K562 (cell line): ENCODE measurements around the gene RPL7A. TPM values are rescaled to one million over a fixed set of nuclear protein-coding genes. Genes with fewer than 3 reads are reported as not detected.
A peak's percentile ranks its signal among the peaks of the same experiment; 100 is the strongest.

ENCODE experiments used
- ATAC-seq: fragments of 200-7000 bp; cut with Tn5 transposase; 3 replicates; pipeline ENCODE4 v1.9.1; 2020; ENCODE audit warnings: moderate library complexity
- BruUV-seq: library from RNA; stranded (reverse); fragments of 400-500 nt; replicated peaks from 2 replicates; lab custom pipeline; 2021; lab: Mats Ljungman, UMichigan
- CTCF ChIA-PET: fragments of 300-600 bp; formaldehyde crosslinking; extraction: SDS; loops from one replicate; lab custom pipeline; 2021; ENCODE audit warnings: low intra/inter-chr PET ratio; lab: Yijun Ruan, JAX
- POLR2A ChIA-PET: fragments of 300-600, 350-650 bp; sonication (Branson Sonifier 250); formaldehyde crosslinking; extraction: SDS; loops from one replicate; lab custom pipeline; 2021; ENCODE audit warnings: antibody characterized with exemption, inconsistent platforms; lab: Yijun Ruan, JAX
- DNase-seq, 4 experiments: peaks; one replicate each; pipeline versions ENCODE4 v3.0.0 to v3.0.0-alpha.2; 2011 to 2018; ENCODE audit warnings: low spot score in 3 of 4, mixed read lengths in 3 of 4; ENCODE audit errors: extremely low read depth in 1 of 4
- FAIRE-seq: peaks from 2 replicates; lab custom pipeline; 2011; peaks lifted over from hg19 to GRCh38; lab: Jason Lieb, UNC
- H2AFZ ChIP-seq: 2 replicates; pipeline ENCODE4 v1.6.0; 2011; ENCODE audit warnings: low read depth, low read length, control low read depth, inconsistent platforms
- H3K27ac ChIP-seq: fragments of 200-600 bp; 3 replicates; pipeline ENCODE4 v1.8.0; 2011; ENCODE audit warnings: low read depth, mild to moderate bottlenecking, control low read depth, inconsistent platforms, low read length, moderate library complexity, mixed read lengths; ENCODE audit errors: extremely low read depth
- H3K27me3 ChIP-seq, 2 experiments: fragments of 300-600 bp in 1 of 2; 2 replicates in 1 of 2; 3 replicates in 1 of 2; pipeline versions ENCODE4 v1.6.0 to v1.8.0; 2011; ENCODE audit warnings: inconsistent platforms in 2 of 2, low read length in 2 of 2, mild to moderate bottlenecking in 1 of 2, mixed read lengths in 1 of 2, moderate library complexity in 1 of 2; ENCODE audit not compliant: control insufficient read depth in 2 of 2, insufficient read depth in 2 of 2
- H3K36me3 ChIP-seq: fragments of 300-600 bp; 3 replicates; pipeline ENCODE4 v1.8.0; 2011; ENCODE audit warnings: mild to moderate bottlenecking, low read length, inconsistent platforms; ENCODE audit not compliant: control insufficient read depth, insufficient read depth
- H3K4me1 ChIP-seq, 2 experiments: fragments of 200-600 bp in 1 of 2; replicated peaks in 1 of 2; 2 replicates in 1 of 2; 3 replicates in 1 of 2; pipeline versions ENCODE4 v1.5.1 to v1.8.0; 2011; ENCODE audit warnings: inconsistent platforms in 2 of 2, low read length in 2 of 2, mild to moderate bottlenecking in 1 of 2, mixed read lengths in 1 of 2, moderate library complexity in 1 of 2; ENCODE audit not compliant: control insufficient read depth in 2 of 2, insufficient read depth in 2 of 2
- H3K4me2 ChIP-seq: 2 replicates; pipeline ENCODE4 v1.6.1; 2011; ENCODE audit warnings: low read length, control low read depth, inconsistent platforms, mixed read lengths; ENCODE audit not compliant: insufficient read depth
- H3K4me3 ChIP-seq: fragments of 200-600 bp; sonication (generic), shearing (Covaris generic); 2 replicates; pipeline ENCODE4 v1.5.1; 2016; ENCODE audit warnings: control low read depth, inconsistent platforms
- H3K79me2 ChIP-seq: fragments of 200-600 bp; 3 replicates; pipeline ENCODE4 v1.8.0; 2011; ENCODE audit warnings: low read length, inconsistent platforms; ENCODE audit not compliant: control insufficient read depth, insufficient read depth
- H3K9ac ChIP-seq, 2 experiments: 2 replicates each; pipeline versions ENCODE4 v1.6.0 to v1.6.1; 2011; ENCODE audit warnings: low read depth in 2 of 2, low read length in 2 of 2, control low read depth in 1 of 2, inconsistent platforms in 1 of 2, mild to moderate bottlenecking in 1 of 2, mixed read lengths in 1 of 2; ENCODE audit not compliant: insufficient read depth in 1 of 2
- H3K9me1 ChIP-seq: one replicate; pipeline ENCODE4 v1.6.0; 2011; ENCODE audit warnings: inconsistent platforms, mild to moderate bottlenecking, low read length, moderate library complexity; ENCODE audit not compliant: control insufficient read depth, insufficient read depth
- H3K9me3 ChIP-seq: replicated peaks from 2 replicates; pipeline ENCODE4 v1.5.1; 2011; ENCODE audit warnings: low read depth, low read length, inconsistent platforms; ENCODE audit not compliant: control insufficient read depth, insufficient read depth
- H4K20me1 ChIP-seq: replicated peaks from 2 replicates; pipeline ENCODE4 v1.6.1; 2011; ENCODE audit warnings: low read length, inconsistent platforms, mixed read lengths; ENCODE audit not compliant: control insufficient read depth, insufficient read depth
- ETV5 ChIP-seq: sonication (generic); formaldehyde crosslinking; IDR thresholded peaks from 2 replicates; pipeline ENCODE4 v1.4.0; 2020; ENCODE audit warnings: low read depth, mild to moderate bottlenecking, missing genetic modification reagents
- GABPB2 ChIP-seq: fragments of 250-450 bp; sonication (Bioruptor Pico); conservative IDR thresholded peaks from 2 replicates; pipeline ENCODE4 v1.5.1; 2021; ENCODE audit warnings: mild to moderate bottlenecking
- GATAD2A ChIP-seq: fragments of 450-650 bp; IDR thresholded peaks from 2 replicates; pipeline ENCODE4 v1.6.1; 2017
- MYNN ChIP-seq, 2 experiments: sonication (generic); formaldehyde crosslinking in 1 of 2; IDR thresholded peaks; 2 replicates each; pipeline versions ENCODE4 v1.5.0 to v1.6.1; 2016 to 2020; ENCODE audit warnings: antibody characterized with exemption in 1 of 2, missing genetic modification reagents in 1 of 2
- NONO ChIP-seq, 2 experiments: fragments of 200-400 bp in 1 of 2; fragments of 450-650 bp in 1 of 2; formaldehyde crosslinking in 1 of 2; IDR thresholded peaks; 2 replicates each; pipeline ENCODE4 v1.6.1; 2017; ENCODE audit warnings: low read depth in 2 of 2, mild to moderate bottlenecking in 2 of 2, moderate library complexity in 2 of 2, low read length in 1 of 2
- POLR2B ChIP-seq: fragments of 450-650 bp; IDR thresholded peaks from 2 replicates; pipeline ENCODE4 v1.6.1; 2018; ENCODE audit warnings: low read depth; ENCODE audit not compliant: partially characterized antibody
- RBM17 ChIP-seq: fragments of 200-400 bp; formaldehyde crosslinking; IDR thresholded peaks from 2 replicates; pipeline ENCODE4 v1.6.1; 2017; ENCODE audit warnings: low read depth, mild to moderate bottlenecking, low read length, borderline replicate concordance
- SMARCC2 ChIP-seq: fragments of 450-650 bp; IDR thresholded peaks from 2 replicates; pipeline ENCODE4 v1.6.1; 2017; ENCODE audit warnings: antibody characterized with exemption, moderate library complexity, mild to moderate bottlenecking, low read depth
- STAT5B ChIP-seq: fragments of 250-450 bp; sonication (Bioruptor Pico); IDR thresholded peaks from 2 replicates; pipeline ENCODE4 v1.8.0; 2021; ENCODE audit warnings: mild to moderate bottlenecking, inconsistent platforms
- WGBS: fragments of 100-300 bp; shearing (Covaris generic); methylation state at CpG from one replicate; pipeline ENCODE4 v1.1.6; 2016; ENCODE audit warnings: low coverage, mixed read lengths; ENCODE audit not compliant: insufficient coverage; ENCODE audit errors: missing lambda C conversion rate; 5-methylcytosine and 5-hydroxymethylcytosine counted together
- in situ Hi-C: fragments of 300-500 bp; cut with MboI; formaldehyde crosslinking; loops from 4 replicates; pipeline ENCODE4 v1.15.0; 2018; ENCODE audit warnings: inconsistent platforms, mixed read lengths
- intact Hi-C: fragments of 100-400 bp; cut with micrococcal nuclease; formaldehyde crosslinking; loops from 2 replicates; pipeline ENCODE4 v1.14.2; 2022
- polyA plus RNA-seq, 8 experiments: library from polyadenylated mRNA; depleted of rRNA in 4 of 8; stranded (reverse) in 5 of 8; unstranded in 3 of 8; fragments of >200 nt; fragmentation: Nextera tagmentation in 2 of 8; fragmentation: Illumina TruSeq in 1 of 8; extraction: Ambion mirVana in 2 of 8; extraction: Trizol in 1 of 8; gene quantifications; 2 replicates each; pipeline versions ENCODE4 v1.2.1 to v1.2.3, GENCODE V29; 2011 to 2014; ENCODE audit warnings: inconsistent platforms in 1 of 8, missing spikeins in 1 of 8
- total RNA-seq, 7 experiments: library from RNA; depleted of rRNA in 6 of 7; stranded (reverse); fragments of >200 nt in 6 of 7; fragmentation: Illumina TruSeq in 2 of 7; extraction: Trizol in 2 of 7; gene quantifications; 2 replicates each; pipeline versions ENCODE4 v1.2.1 to v1.2.3, GENCODE V29; 2011 to 2021; ENCODE audit warnings: low replicate concordance in 1 of 7
- TF ChIP-seq, protein P1 (sequence below), 2 experiments: IDR thresholded peaks in 1 of 2; conservative IDR thresholded peaks in 1 of 2; 2 replicates each; pipeline ENCODE4 v1.6.1; 2016; ENCODE audit warnings: low read depth in 2 of 2, mild to moderate bottlenecking in 1 of 2, missing compliant biosample characterization in 1 of 2, missing genetic modification characterization in 1 of 2, moderate library complexity in 1 of 2
- TF ChIP-seq, protein P2 (sequence below): fragments of 250-450 bp; sonication (Bioruptor Pico); IDR thresholded peaks from 2 replicates; pipeline ENCODE4 v1.8.0; 2021; ENCODE audit warnings: moderate library complexity, mild to moderate bottlenecking, inconsistent platforms
- TF ChIP-seq, protein P3 (sequence below), 3 experiments: fragments of 200-800 bp in 1 of 3; fragments of 250-450 bp in 1 of 3; fragments of 450-650 bp in 1 of 3; sonication (Bioruptor Pico) in 1 of 3; sonication (Bioruptor generic) in 1 of 3; formaldehyde crosslinking in 1 of 3; IDR thresholded peaks; 2 replicates each; pipeline versions ENCODE4 v1.6.1 to v1.8.0; 2016 to 2022; ENCODE audit warnings: mild to moderate bottlenecking in 2 of 3, missing genetic modification characterization in 2 of 3, missing compliant biosample characterization in 1 of 3, moderate library complexity in 1 of 3

The RPL7A gene
- total and polyA plus RNA-seq, 9 of the 15 experiments (the other 6 are each of a cell fraction or from before 2014, with no cell fraction given) = 1,935 to 3,760 (median 2,652) TPM

DNA sequence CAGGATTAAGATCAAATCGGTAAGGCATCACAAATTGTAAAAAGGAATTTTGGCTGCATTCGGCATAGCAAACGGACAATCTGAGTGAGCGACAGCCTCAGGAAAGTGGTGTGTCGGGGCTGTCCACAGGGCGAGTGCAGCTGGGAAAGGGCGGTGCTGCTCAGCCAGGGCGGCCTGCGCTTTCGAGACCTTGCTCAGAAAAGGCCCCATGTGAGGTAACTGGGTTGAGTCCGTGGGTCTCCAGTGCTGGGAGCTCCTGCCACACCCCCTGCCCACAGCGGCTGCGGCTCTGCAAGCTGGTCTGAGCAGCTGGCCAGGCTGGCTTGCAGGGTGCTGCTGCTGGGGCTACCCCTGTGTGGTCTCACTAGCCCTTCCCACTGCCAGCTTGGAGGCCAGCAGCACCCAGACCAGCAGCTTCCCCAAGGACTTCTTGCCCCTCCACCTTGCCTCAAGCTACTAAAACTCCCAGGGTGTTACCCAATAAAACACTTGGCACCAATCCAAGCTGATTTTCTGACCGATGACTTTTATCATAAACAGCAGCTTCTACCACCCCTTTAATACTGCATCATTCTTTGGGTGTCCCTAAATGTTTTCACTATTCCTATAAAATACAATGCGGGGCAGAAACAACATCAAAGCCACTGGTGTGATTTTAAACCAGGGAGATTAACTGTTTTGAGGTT, 14.5 kb downstream of the RPL7A start:
- intact Hi-C loops (no loop called here), in situ Hi-C loops (no loop called here)
- Histone ChIP-seq H3K4me3 (no peak overlapping the region), H4K20me1 (peaks cover 46% of the 10 kb centered on the region), H3K4me2 (no peak overlapping the region), H3K79me2 (peaks cover 23% of the 10 kb centered on the region), H2AFZ (no peak overlapping the region), H3K4me1 (peaks cover 9 to 37% of the 10 kb centered on the region in 2 experiments; a peak in 4 of 5 replicates), H3K9me3 (no peaks in the 10 kb centered on the region), H3K9ac (0 out of 4 replicates have a peak overlapping the region, but pooled peaks of 1 of the 2 experiments have one; percentile 6), H3K36me3 (peaks cover 97% of the 10 kb centered on the region), H3K27me3 (no peaks in the 10 kb centered on the region), H3K27ac (no peak overlapping the region), H3K9me1 (no peaks in the 10 kb centered on the region)
- TSS peak; percentile 41 for BruUV-seq
- FAIRE-seq (no peak), ATAC-seq (peak; percentile 6; the same call in 2 of the 3 replicates), DNase-seq (no peak)
- ChIA-PET POLR2A (interaction anchor here (0.7 to 6.3 kb wide), 7 partner anchors 9 to 244 kb away, joined by 3 to 81 read pairs (median 4); partner anchors contain the start of genes MED22, RPL7A, STKLD1 and SURF1), CTCF (no interaction called here)
- 88% methylated on average over 12 of the region's 15 CpGs for WGBS
- TF ChIP-seq ETV5 (no peak), GATAD2A (no peak), STAT5B (CRISPR knock-in tag) (no peak), MYNN (IDR thresholded peaks at IDR 0.05) (peak; percentile 44; the same call in 1 of the 2 replicates), MYNN (CRISPR knock-in tag; IDR thresholded peaks at IDR 0.05) (no peak), NONO (IDR thresholded peaks at IDR 0.05; ENCODE audit: low read depth in 2 of 2, low read length in 1 of 2) (no peak), RBM17 (no peak), POLR2B (peak; percentile 61), SMARCC2 (no peak), GABPB2 (CRISPR knock-in tag) (no peak)
- TF ChIP-seq, protein P1, sequence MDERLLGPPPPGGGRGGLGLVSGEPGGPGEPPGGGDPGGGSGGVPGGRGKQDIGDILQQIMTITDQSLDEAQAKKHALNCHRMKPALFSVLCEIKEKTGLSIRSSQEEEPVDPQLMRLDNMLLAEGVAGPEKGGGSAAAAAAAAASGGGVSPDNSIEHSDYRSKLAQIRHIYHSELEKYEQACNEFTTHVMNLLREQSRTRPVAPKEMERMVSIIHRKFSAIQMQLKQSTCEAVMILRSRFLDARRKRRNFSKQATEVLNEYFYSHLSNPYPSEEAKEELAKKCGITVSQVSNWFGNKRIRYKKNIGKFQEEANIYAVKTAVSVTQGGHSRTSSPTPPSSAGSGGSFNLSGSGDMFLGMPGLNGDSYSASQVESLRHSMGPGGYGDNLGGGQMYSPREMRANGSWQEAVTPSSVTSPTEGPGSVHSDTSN (CRISPR knock-in tag; IDR thresholded peaks at IDR 0.05; ENCODE audit: low read depth) = no peak
- TF ChIP-seq, protein P1 (tag; conservative IDR thresholded peaks at IDR 0.05; ENCODE audit: low read depth) = no peak
- TF ChIP-seq, protein P2, sequence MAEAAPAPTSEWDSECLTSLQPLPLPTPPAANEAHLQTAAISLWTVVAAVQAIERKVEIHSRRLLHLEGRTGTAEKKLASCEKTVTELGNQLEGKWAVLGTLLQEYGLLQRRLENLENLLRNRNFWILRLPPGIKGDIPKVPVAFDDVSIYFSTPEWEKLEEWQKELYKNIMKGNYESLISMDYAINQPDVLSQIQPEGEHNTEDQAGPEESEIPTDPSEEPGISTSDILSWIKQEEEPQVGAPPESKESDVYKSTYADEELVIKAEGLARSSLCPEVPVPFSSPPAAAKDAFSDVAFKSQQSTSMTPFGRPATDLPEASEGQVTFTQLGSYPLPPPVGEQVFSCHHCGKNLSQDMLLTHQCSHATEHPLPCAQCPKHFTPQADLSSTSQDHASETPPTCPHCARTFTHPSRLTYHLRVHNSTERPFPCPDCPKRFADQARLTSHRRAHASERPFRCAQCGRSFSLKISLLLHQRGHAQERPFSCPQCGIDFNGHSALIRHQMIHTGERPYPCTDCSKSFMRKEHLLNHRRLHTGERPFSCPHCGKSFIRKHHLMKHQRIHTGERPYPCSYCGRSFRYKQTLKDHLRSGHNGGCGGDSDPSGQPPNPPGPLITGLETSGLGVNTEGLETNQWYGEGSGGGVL = no peak
- TF ChIP-seq, protein P3, sequence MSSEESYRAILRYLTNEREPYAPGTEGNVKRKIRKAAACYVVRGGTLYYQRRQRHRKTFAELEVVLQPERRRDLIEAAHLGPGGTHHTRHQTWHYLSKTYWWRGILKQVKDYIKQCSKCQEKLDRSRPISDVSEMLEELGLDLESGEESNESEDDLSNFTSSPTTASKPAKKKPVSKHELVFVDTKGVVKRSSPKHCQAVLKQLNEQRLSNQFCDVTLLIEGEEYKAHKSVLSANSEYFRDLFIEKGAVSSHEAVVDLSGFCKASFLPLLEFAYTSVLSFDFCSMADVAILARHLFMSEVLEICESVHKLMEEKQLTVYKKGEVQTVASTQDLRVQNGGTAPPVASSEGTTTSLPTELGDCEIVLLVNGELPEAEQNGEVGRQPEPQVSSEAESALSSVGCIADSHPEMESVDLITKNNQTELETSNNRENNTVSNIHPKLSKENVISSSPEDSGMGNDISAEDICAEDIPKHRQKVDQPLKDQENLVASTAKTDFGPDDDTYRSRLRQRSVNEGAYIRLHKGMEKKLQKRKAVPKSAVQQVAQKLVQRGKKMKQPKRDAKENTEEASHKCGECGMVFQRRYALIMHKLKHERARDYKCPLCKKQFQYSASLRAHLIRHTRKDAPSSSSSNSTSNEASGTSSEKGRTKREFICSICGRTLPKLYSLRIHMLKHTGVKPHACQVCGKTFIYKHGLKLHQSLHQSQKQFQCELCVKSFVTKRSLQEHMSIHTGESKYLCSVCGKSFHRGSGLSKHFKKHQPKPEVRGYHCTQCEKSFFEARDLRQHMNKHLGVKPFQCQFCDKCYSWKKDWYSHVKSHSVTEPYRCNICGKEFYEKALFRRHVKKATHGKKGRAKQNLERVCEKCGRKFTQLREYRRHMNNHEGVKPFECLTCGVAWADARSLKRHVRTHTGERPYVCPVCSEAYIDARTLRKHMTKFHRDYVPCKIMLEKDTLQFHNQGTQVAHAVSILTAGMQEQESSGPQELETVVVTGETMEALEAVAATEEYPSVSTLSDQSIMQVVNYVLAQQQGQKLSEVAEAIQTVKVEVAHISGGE (CRISPR knock-in tag; IDR thresholded peaks at IDR 0.05) = no peak
